Activated CD4-positive, alpha-beta T cell treated with anti-CD3 and anti-CD28 coated beads for 36 hours (primary cell): Measurements from ENCODE around the gene IL1A. TPM values are rescaled to one million over a fixed set of nuclear protein-coding genes. Genes with fewer than 3 reads are reported as not detected.
A peak's percentile ranks its signal among the peaks of the same experiment; 100 is the strongest.

Experiments used
- ATAC-seq: fragments of 200-7000 bp; cut with Tn5 transposase; one replicate; pipeline ENCODE4 v1.10.0; 2021; ENCODE audit warnings: mild to moderate bottlenecking, moderate library complexity
- CTCF ChIA-PET: fragments of 350-600 bp; sonication (Branson Sonifier 250); formaldehyde crosslinking; loops from one replicate; lab custom pipeline; 2021; ENCODE audit warnings: antibody characterized with exemption; lab: Charles Lee
- POLR2A ChIA-PET: fragments of 350-600 bp; sonication (Branson Sonifier 250); formaldehyde crosslinking; loops from one replicate; lab custom pipeline; 2021; ENCODE audit warnings: antibody characterized with exemption, inconsistent platforms; lab: Charles Lee
- DNase-seq: peaks from one replicate; pipeline ENCODE4 v3.0.0-alpha.2; 2020
- H3K27ac Mint-ChIP-seq: one replicate; pipeline ENCODE4 v1.8.0; 2021; ENCODE audit warnings: mixed read lengths
- H3K27me3 Mint-ChIP-seq: one replicate; pipeline ENCODE4 v1.8.0; 2021; ENCODE audit warnings: mixed read lengths
- H3K36me3 Mint-ChIP-seq: one replicate; pipeline ENCODE4 v1.8.0; 2021; ENCODE audit warnings: low read depth, mixed read lengths
- H3K4me1 Mint-ChIP-seq: one replicate; pipeline ENCODE4 v1.8.0; 2021; ENCODE audit warnings: mixed read lengths
- H3K4me3 Mint-ChIP-seq: one replicate; pipeline ENCODE4 v1.8.0; 2021; ENCODE audit warnings: mild to moderate bottlenecking, moderate library complexity, mixed read lengths
- H3K9me3 Mint-ChIP-seq: one replicate; pipeline ENCODE4 v1.8.0; 2021; ENCODE audit warnings: low read depth, mixed read lengths
- intact Hi-C, 2 experiments: fragments of 100-400 bp; cut with DNase I in 1 of 2; cut with micrococcal nuclease in 1 of 2; formaldehyde crosslinking; loops; one replicate each; pipeline versions ENCODE4 v1.14.2 to v1.15.1; 2022 to 2024; cut with DNase I, micrococcal nuclease
- total RNA-seq, 2 experiments: library from RNA; stranded (reverse); gene quantifications; one replicate each; pipeline ENCODE4 v1.2.3, GENCODE V29; 2021

Gene IL1A
- total RNA-seq, 2 experiments from 2014 or later, result 6.6 to 6.9 TPM

DNA sequence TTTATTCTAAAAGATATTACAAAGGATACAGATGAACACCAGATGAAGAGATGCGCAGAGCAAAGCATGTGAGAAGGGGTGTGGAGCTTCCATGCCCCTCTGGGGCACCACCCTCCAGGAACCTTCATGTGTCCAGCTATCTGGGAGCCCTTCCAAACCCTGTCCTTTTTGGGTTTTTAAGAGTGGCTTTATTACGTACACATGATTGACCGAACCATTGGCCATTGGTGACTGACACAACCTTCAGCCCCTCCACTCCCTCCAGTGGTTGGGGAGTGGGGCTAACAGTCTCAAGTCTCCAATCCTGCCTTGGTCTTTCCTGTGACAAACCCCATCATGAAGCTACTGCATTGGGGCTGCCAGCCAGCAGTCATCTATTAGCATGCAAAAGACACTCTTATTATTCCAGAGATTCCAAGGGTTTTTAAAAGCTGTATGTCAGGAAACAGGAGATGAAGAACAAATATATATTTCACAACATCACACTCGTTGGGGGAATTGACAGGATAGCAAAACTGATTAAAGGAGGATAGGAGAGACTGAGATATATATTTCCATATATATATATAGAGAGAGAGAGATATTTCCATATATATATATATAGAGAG, 32.9 kb upstream of the IL1A start:
- ATAC-seq, result no peak
- POLR2A ChIA-PET, result no interaction called here
- no peaks in the 10 kb centered on the region for H3K36me3 Mint-ChIP-seq
- no peak overlapping the region for H3K27ac Mint-ChIP-seq
- CTCF ChIA-PET, result interaction anchor here (0.7 to 0.9 kb wide), 3 partner anchors 25 to 67 kb away, joined by 3 to 4 read pairs (median 4); no protein-coding TSS in a partner anchor
- intact Hi-C loops, result no loop called here
- DNase-seq, result no peak
- peaks cover 23% of the 10 kb centered on the region for H3K4me1 Mint-ChIP-seq
- H3K4me3 Mint-ChIP-seq, result no peak overlapping the region
- H3K27me3 Mint-ChIP-seq, result no peaks in the 10 kb centered on the region
- no peaks in the 10 kb centered on the region for H3K9me3 Mint-ChIP-seq

DNA sequence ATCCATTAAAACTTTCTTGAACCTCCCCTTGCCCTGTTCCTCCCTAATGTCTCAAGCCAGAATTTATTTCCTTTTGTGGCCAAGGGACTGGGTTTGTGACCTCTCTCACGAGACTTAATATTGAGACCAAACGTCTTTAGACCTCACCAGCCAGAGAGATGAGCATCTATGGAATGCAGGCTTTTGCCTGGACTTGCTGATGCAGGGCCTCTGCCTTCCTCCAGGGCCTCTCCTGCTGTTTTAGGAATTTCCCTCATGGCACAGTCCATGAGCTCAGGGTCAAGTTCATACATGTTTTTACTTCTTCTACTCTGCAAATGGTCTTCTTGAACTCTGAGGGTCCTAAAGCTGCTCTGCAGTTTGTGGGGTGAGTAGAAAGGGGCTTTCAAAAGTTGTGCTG, 30.0 kb upstream of the IL1A start:
- no peak overlapping the region for H3K4me3 Mint-ChIP-seq
- CTCF ChIA-PET, result no interaction called here
- DNase-seq (no peak), ATAC-seq (no peak)
- peaks cover 19% of the 10 kb centered on the region for H3K4me1 Mint-ChIP-seq
- no peaks in the 10 kb centered on the region for H3K27me3 Mint-ChIP-seq
- H3K9me3 Mint-ChIP-seq, result peaks cover 2% of the 10 kb centered on the region
- intact Hi-C loops, result no loop called here
- POLR2A ChIA-PET, result no interaction called here
- no peaks in the 10 kb centered on the region for H3K36me3 Mint-ChIP-seq
- no peak overlapping the region for H3K27ac Mint-ChIP-seq

- ATAC-seq (no peak), DNase-seq (no peak)
- intact Hi-C loops, result no loop called here
- Mint-ChIP-seq H3K4me3 (no peak overlapping the region), H3K27me3 (no peaks in the 10 kb centered on the region), H3K4me1 (peaks cover 25% of the 10 kb centered on the region), H3K9me3 (peaks cover 2% of the 10 kb centered on the region), H3K36me3 (no peaks in the 10 kb centered on the region), H3K27ac (no peak overlapping the region)
- ChIA-PET POLR2A (no interaction called here), CTCF (interaction anchor here (1.8 kb wide), 1 partner anchor 64 kb away, joined by 4 read pairs; no protein-coding TSS in a partner anchor)
Measured at GRCh38 chr2:112813280-112813966, 29.1 kb upstream of the IL1A start.

GRCh38 chr2:112812318-112813267, 28.3 kb upstream of the IL1A start:
- POLR2A ChIA-PET, result no interaction called here
- Mint-ChIP-seq H3K27ac (peak overlapping the region; percentile 72), H3K9me3 (peaks cover 3% of the 10 kb centered on the region), H3K36me3 (no peaks in the 10 kb centered on the region), H3K4me1 (peaks cover 25% of the 10 kb centered on the region), H3K4me3 (no peak overlapping the region), H3K27me3 (no peaks in the 10 kb centered on the region)
- intact Hi-C loops, result no loop called here
- DNase-seq (no peak), ATAC-seq (no peak)
- CTCF ChIA-PET, result interaction anchor here (0.7 to 1.8 kb wide), 2 partner anchors 9 to 63 kb away, joined by 3 to 4 read pairs; no protein-coding TSS in a partner anchor

GRCh38 chr2:112811841-112812306, 27.6 kb upstream of the IL1A start:
- DNase-seq, result peak; percentile 45

DNA sequence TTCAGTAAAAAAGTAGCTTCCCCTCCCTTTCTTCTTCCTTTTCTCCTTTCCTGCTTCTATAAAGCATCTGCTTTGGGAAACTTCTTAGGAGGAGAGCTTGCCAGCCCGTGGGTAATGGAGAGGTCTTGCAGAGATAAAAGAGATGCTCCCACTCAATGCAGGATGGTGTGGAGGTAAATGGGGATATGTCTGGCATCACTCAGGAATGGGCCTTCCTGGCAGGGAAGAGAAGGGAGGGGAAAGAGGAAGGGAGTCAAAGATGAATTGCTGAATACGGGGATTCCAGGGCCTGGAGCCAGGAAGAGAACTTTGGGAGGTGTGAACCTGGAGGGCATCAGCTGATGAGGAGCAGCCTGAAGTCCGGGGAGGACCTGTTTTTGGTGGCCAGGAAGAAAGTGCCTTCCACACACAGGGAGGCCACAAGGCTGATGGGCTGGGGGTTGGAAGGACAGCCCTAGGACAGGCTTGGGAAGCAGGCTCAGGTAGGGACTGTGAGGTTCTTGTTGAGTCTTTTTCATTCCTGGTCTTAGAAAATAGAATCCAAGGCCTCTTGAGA, 27.1 kb upstream of the IL1A start:
- H3K27me3 Mint-ChIP-seq, result no peaks in the 10 kb centered on the region
- POLR2A ChIA-PET, result no interaction called here
- intact Hi-C loops, result no loop called here
- H3K9me3 Mint-ChIP-seq, result peaks cover 9% of the 10 kb centered on the region
- CTCF ChIA-PET, result interaction anchor here (0.7 to 1.8 kb wide), 3 partner anchors 8 to 75 kb away, joined by 3 to 4 read pairs (median 3); no protein-coding TSS in a partner anchor
- ATAC-seq (peak; percentile 10), DNase-seq (no peak)
- H3K27ac Mint-ChIP-seq, result peak overlapping the region; percentile 72
- H3K4me3 Mint-ChIP-seq, result no peak overlapping the region
- peaks cover 25% of the 10 kb centered on the region for H3K4me1 Mint-ChIP-seq
- H3K36me3 Mint-ChIP-seq, result no peaks in the 10 kb centered on the region

More at GRCh38 chr2:112811841-112812306, 27.6 kb upstream of the IL1A start:
- Mint-ChIP-seq H3K4me3 (no peak overlapping the region), H3K36me3 (no peaks in the 10 kb centered on the region), H3K27ac (peak overlapping the region; percentile 72), H3K4me1 (peaks cover 25% of the 10 kb centered on the region), H3K27me3 (no peaks in the 10 kb centered on the region), H3K9me3 (peaks cover 9% of the 10 kb centered on the region)
- peak; percentile 79 for ATAC-seq
- POLR2A ChIA-PET, result no interaction called here
- intact Hi-C loops, result no loop called here
- CTCF ChIA-PET, result interaction anchor here (0.7 to 1.8 kb wide), 2 partner anchors 8 to 62 kb away, joined by 3 to 4 read pairs; no protein-coding TSS in a partner anchor

DNA sequence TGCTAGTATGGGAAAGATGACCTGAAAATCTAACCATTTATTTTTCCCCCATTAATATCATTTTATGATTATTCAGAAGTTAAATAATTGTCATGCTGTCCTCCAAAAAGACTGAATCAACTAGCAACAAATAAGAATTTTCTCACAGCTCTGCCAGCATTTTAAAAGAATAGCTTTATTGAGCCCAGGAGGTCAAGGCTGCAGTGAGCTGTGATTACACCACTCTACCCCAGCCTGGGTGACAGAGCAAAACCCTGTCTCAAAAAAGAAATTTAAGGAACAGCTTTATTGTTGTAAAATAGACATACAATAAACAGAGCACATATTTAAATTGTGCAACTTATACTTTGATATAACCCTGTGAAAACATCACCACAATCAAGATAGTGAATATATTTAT, 24.8 kb upstream of the IL1A start:
- Mint-ChIP-seq H3K27ac (no peak overlapping the region), H3K36me3 (no peaks in the 10 kb centered on the region), H3K4me3 (no peak overlapping the region), H3K9me3 (peaks cover 9% of the 10 kb centered on the region), H3K4me1 (peaks cover 35% of the 10 kb centered on the region), H3K27me3 (no peaks in the 10 kb centered on the region)
- ChIA-PET CTCF (interaction anchor here (0.9 to 1.1 kb wide), 2 partner anchors 55 to 76 kb away, joined by 3 to 5 read pairs; no protein-coding TSS in a partner anchor), POLR2A (no interaction called here)
- intact Hi-C loops, result no loop called here
- DNase-seq (no peak), ATAC-seq (no peak)

DNA sequence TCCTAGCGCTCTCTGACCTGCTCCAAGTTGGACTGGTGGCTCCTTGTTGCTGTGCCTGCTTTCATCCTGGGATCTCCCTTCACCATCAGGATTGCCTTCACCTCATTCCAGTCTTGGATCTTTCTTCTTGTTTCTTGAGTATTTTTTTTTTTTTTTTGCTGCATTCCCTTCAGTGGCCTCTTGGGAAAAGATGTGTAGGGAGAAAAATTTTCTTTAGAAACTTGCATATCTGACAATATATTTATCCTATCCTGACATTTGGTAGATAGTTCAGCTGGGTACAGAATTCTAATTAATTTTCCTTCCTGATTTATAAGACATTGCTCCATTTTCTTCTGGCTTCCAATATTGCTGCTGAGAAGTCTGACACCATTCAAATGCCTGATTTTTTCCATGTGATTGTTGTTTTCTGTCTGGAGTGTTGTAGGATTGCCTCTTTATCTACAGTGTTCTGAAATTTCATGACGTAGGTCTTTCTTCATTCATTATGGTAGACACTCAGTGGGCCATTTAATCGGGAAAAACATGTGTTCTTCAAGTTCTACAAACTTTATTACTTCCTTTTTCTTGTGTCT, 23.0 kb upstream of the IL1A start:
- Mint-ChIP-seq H3K9me3 (peaks cover 9% of the 10 kb centered on the region), H3K27ac (no peak overlapping the region), H3K4me1 (peaks cover 30% of the 10 kb centered on the region), H3K27me3 (no peaks in the 10 kb centered on the region), H3K36me3 (no peaks in the 10 kb centered on the region), H3K4me3 (no peak overlapping the region)
- intact Hi-C loops, result no loop called here
- no peak for ATAC-seq
- POLR2A ChIA-PET, result no interaction called here
- DNase-seq, result no peak
- CTCF ChIA-PET, result interaction anchor here (0.6 kb wide), 1 partner anchor 24 kb away, joined by 3 read pairs; no protein-coding TSS in a partner anchor

DNA sequence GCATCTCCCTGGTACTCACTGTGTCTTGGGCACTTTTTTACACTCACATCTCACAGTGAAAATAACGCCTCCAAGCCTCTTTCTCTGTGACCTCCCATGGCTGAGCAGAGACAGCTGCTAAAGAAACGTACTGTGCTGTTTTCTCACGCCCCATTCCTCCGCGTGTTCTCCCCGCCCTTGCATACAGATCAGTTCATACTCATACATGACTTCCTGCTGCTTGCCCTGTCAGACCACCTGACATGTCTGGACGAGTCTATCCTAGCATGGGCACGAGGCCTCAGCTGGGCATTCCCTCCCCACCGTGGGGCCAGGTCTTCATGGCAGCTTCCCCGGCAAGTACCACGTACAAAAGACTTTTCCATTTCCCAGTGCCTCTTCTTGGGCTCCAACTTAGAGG, 21.2 kb upstream of the IL1A start:
- POLR2A ChIA-PET, result no interaction called here
- Mint-ChIP-seq H3K27ac (peak overlapping the region; percentile 59), H3K9me3 (peaks cover 9% of the 10 kb centered on the region), H3K36me3 (no peaks in the 10 kb centered on the region), H3K4me1 (peaks cover 20% of the 10 kb centered on the region), H3K4me3 (no peak overlapping the region), H3K27me3 (no peaks in the 10 kb centered on the region)
- intact Hi-C loops, result no loop called here
- ATAC-seq (no peak), DNase-seq (peak; percentile 11)
- CTCF ChIA-PET, result interaction anchor here (0.7 kb wide), 1 partner anchor 57 kb away, joined by 4 read pairs; no protein-coding TSS in a partner anchor

DNA sequence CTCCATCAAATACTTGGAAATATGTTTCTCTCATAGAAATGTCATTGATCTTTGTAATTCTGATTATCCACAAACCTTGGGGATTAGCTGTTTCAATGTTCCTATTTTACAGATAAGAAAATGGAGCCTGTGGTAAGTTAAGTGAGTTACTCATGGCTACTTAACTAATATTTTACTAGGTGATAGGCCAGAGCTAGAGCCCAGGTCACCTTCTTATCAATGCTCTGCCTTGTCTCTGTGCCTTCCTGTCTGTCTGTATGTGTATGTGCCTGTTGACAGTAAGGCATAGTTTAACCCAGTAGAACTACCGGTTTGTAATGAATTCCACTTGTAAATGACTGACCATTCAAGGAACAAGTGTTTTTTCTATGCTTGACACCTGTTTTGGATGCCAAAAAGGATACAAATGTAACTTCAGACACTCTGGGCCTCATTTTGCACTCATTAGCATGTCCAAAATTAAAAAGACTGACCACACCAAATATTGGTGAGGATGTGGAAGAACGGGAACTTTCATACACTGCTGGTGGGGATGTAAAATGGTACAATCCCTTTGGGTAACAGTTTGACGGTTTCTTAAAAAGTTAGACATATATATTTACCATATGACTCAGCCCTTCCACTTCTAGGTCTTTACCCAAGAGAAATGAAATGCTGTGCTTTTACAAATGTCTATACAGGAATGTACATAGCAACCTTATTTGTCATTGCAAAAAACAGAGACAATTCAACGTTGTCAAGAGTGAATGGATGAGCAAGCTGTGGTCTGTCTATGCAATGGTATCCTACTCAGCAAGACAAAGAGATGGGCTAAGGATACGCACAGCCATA, 19.6 kb upstream of the IL1A start:
- no peak for DNase-seq
- CTCF ChIA-PET, result interaction anchor here (0.6 kb wide), 1 partner anchor 8 kb away, joined by 3 read pairs; no protein-coding TSS in a partner anchor
- Mint-ChIP-seq H3K9me3 (peaks cover 7% of the 10 kb centered on the region), H3K27ac (peak overlapping the region; percentile 65), H3K4me1 (peaks cover 25% of the 10 kb centered on the region), H3K36me3 (no peaks in the 10 kb centered on the region), H3K27me3 (no peaks in the 10 kb centered on the region), H3K4me3 (no peak overlapping the region)
- POLR2A ChIA-PET, result no interaction called here
- intact Hi-C loops, result no loop called here
- ATAC-seq, result peak; percentile 93
